NT2/D1 (cell line): Measurements from ENCODE around the gene TBL3.
A peak's percentile ranks its signal among the peaks of the same experiment; 100 is the strongest.
"Not testable (repeated sequence)": the region's sequence is repeated elsewhere in the genome, so short reads cannot be mapped to it uniquely, and the experiment has no call there.

ENCODE experiments used
- DNase-seq: peaks from one replicate; pipeline ENCODE4 v3.0.0-alpha.2; 2011; ENCODE audit warnings: low read depth, low spot score
- H3K27me3 ChIP-seq: 2 replicates; pipeline ENCODE4 v1.6.0; 2011; ENCODE audit warnings: mild to moderate bottlenecking; ENCODE audit not compliant: insufficient read length, insufficient read depth
- H3K36me3 ChIP-seq: 2 replicates; pipeline ENCODE4 v1.6.1; 2011; ENCODE audit warnings: mild to moderate bottlenecking, low read length, mixed read lengths; ENCODE audit not compliant: insufficient read depth, insufficient read length
- H3K4me1 ChIP-seq: 2 replicates; pipeline ENCODE4 v1.5.1; 2011; ENCODE audit not compliant: insufficient read depth, insufficient read length
- H3K4me3 ChIP-seq: 2 replicates; pipeline ENCODE4 v1.5.1; 2011; ENCODE audit warnings: low read depth; ENCODE audit not compliant: insufficient read length
- H3K9ac ChIP-seq: 2 replicates; pipeline ENCODE4 v1.6.0; 2011; ENCODE audit warnings: low read depth; ENCODE audit not compliant: insufficient read length
- H3K9me3 ChIP-seq: 2 replicates; pipeline ENCODE4 v1.5.1; 2011; ENCODE audit warnings: mild to moderate bottlenecking, low read length; ENCODE audit not compliant: insufficient read depth
- SUZ12 ChIP-seq: IDR thresholded peaks from 2 replicates; pipeline ENCODE4 v1.6.1; 2011; ENCODE audit not compliant: insufficient read length, insufficient read depth; ENCODE audit errors: extremely low read depth
- YY1 ChIP-seq: IDR thresholded peaks from 2 replicates; pipeline ENCODE4 v1.6.1; 2011; ENCODE audit not compliant: insufficient read length, insufficient read depth
- ZNF274 ChIP-seq: IDR thresholded peaks from 2 replicates; pipeline ENCODE4 v1.6.1; 2011; ENCODE audit warnings: mild to moderate bottlenecking, low read depth, low read length

Gene TBL3

DNA sequence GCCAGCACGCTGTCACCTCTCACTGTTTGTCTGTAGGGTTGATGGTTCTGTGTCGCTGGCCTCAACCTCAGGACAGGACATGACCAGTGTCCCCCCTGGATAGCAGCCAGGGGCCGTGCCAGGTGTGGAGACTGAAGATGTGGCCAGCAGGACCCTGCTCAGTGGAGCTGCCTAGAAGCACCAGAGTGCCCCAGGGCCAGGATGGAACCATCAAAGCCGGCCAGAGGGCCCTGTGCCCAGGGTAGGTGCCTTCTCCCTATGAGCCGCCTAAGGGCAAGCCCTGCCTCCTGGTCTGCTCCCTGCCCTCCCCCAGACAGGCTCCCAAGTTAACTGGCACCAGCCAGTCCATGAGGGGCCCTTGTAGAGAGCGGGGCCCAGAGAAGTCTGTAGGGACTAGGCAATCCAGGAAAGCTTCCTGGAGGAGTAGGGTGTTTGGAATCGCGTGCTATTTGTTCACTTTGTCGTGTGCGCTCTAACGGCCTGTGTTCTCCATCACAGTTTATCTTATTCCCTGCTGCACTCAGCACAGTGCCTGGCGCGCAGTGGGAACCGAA, 13.1 kb upstream of the TBL3 start:
- no peaks in the 10 kb centered on the region for H3K27me3 ChIP-seq
- H3K4me3 ChIP-seq = peak overlapping the region; percentile 99
- H3K9me3 ChIP-seq = peaks cover 5% of the 10 kb centered on the region; the same call in 1 of the 2 replicates
- no peak for DNase-seq
- H3K9ac ChIP-seq = peak overlapping the region; percentile 79
- H3K36me3 ChIP-seq = peaks cover 26% of the 10 kb centered on the region
- peaks cover 8% of the 10 kb centered on the region for H3K4me1 ChIP-seq
- TF ChIP-seq SUZ12 (no peak), ZNF274 (no peak), YY1 (no peak)

GRCh38 chr16:1959269-1960039, 12.4 kb upstream of the TBL3 start, which contains the start of gene NDUFB10:
Gene NDUFB10 (plus strand): TSS chr16:1959538. CDS start chr16:1959625, 87 bp downstream.
- H3K4me1 ChIP-seq = peaks cover 8% of the 10 kb centered on the region
- H3K36me3 ChIP-seq = peaks cover 32% of the 10 kb centered on the region
- peak; percentile 7 for TF ChIP-seq YY1
- no peak for TF ChIP-seq SUZ12
- peak within 1 kb of the TSS; percentile 99 for H3K4me3 ChIP-seq
- DNase-seq = peak; percentile 89
- H3K27me3 ChIP-seq = no peaks in the 10 kb centered on the region
- peaks cover 5% of the 10 kb centered on the region; the same call in 1 of the 2 replicates for H3K9me3 ChIP-seq
- H3K9ac ChIP-seq = peak within 1 kb of the TSS; percentile 100

DNA sequence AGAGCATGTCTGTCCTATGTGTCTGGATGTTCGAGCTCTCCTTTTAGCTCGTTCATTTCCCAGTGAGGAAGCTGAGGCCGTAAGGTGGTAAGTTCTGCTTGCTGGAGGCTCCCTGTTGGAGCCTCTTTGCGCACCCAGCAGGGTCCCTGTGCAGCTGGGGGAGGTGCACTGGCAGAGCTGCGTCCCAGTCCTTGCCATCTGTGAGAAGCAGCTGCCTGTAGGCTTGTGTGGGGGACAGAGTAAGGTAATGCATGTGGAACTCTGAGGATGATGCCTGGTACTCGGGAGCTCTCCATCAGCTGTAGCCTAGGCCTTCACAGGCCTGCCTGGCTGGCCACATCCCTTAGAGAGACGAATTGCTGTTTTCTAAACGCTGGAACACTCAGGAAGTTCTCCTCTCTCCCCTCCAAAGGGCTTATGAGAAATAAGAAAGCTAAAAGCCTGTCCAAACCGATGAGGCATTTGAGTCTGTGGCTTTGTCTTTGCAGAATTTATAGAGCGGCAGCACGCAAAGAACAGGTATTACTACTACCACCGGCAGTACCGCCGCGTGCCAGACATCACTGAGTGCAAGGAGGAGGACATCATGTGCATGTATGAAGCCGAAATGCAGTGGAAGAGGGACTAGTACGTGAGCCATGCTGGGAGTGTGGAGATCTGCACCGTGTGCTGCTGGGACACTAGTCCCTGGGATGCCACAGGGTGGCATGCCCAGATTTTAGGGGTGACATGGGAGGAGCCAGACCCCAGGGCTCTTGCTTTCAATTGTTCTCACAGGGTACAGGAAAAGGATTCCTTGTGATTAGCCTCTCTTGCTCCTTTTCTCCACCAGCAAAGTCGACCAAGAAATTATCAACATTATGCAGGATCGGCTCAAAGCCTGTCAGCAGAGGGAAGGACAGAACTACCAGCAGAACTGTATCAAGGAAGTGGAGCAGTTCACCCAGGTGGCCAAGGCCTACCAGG, 10.9 kb upstream of the TBL3 start:
- TF ChIP-seq SUZ12 (no peak), ZNF274 (no peak), YY1 (no peak)
- peak overlapping the region; percentile 100 for H3K9ac ChIP-seq
- peaks cover 5% of the 10 kb centered on the region; the same call in 1 of the 2 replicates for H3K9me3 ChIP-seq
- H3K4me3 ChIP-seq = peak overlapping the region; percentile 99
- H3K36me3 ChIP-seq = peaks cover 43% of the 10 kb centered on the region
- peak; percentile 60 for DNase-seq
- peaks cover 4% of the 10 kb centered on the region for H3K4me1 ChIP-seq
- H3K27me3 ChIP-seq = no peaks in the 10 kb centered on the region

- peaks cover 50% of the 10 kb centered on the region for H3K36me3 ChIP-seq
- H3K9me3 ChIP-seq = peaks cover 5% of the 10 kb centered on the region; the same call in 1 of the 2 replicates
- no peak for TF ChIP-seq ZNF274
- TF ChIP-seq SUZ12 = no peak
- TF ChIP-seq YY1 = no peak
- no peaks in the 10 kb centered on the region for H3K27me3 ChIP-seq
- no peak for DNase-seq
- H3K9ac ChIP-seq = peak overlapping the region; percentile 57
- no peak overlapping the region for H3K4me3 ChIP-seq
- H3K4me1 ChIP-seq = peaks cover 4% of the 10 kb centered on the region
Measured at GRCh38 chr16:1961651-1962067, 10.2 kb upstream of the TBL3 start.

- not testable (repeated sequence) for DNase-seq, H3K4me1 ChIP-seq, H3K9me3 ChIP-seq, H3K27me3 ChIP-seq
- Histone ChIP-seq H3K9ac (peak overlapping the region; percentile 98), H3K4me3 (peak overlapping the region; percentile 90), H3K36me3 (peaks cover 58% of the 10 kb centered on the region)
Measured at GRCh38 chr16:1962161-1963153, 9.4 kb upstream of the TBL3 start.

DNA sequence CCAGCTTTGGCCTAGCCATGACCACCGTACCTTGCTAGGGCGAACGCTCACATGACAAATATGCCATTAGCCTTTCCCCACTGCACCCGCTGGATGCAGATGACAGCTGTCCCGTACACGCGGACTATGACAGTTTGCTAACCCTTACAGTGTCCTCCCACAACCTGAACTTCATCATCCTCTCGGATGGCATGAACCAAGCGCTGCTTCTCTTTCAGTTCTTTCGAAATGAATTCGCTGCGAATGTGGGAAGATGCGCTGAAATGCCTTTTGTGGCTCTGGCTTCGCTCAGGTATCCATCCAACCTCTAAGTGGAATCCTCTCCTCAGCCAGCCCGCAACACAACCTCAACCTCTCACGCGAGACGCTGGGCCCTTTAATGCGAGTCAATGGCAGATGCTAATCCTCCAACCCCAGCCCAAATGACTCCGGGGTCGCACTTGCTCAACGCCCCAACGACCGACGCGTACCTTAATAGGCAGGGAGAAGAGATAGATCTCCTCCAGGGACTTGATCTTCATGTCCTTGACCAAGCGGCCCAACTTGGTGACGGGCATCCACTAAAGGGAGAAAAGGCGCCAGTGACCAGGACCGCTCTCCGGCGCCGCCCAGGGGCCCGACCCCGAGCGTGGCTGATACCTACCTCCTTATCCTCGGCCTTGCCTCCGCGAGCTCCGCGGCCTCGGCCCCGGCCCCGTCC, 7.9 kb upstream of the TBL3 start:
- Histone ChIP-seq H3K9ac (peak overlapping the region; percentile 98), H3K36me3 (peaks cover 62% of the 10 kb centered on the region), H3K27me3 (no peaks in the 10 kb centered on the region), H3K9me3 (no peaks in the 10 kb centered on the region), H3K4me1 (peaks cover 4% of the 10 kb centered on the region), H3K4me3 (peak overlapping the region; percentile 90)
- TF ChIP-seq ZNF274 (no peak), SUZ12 (no peak), YY1 (no peak)
- no peak for DNase-seq
